K562 (cell line): Measurements from ENCODE around the gene ERI2. TPM values are rescaled to one million over a fixed set of nuclear protein-coding genes. Genes with fewer than 3 reads are reported as not detected.

Experiments used
- CBX2 ChIP-seq: fragments of 200-600 bp; sonication (generic); IDR thresholded peaks from one replicate; pipeline ENCODE4 v1.6.1; 2012; ENCODE audit warnings: mild to moderate bottlenecking, low read length, inconsistent platforms; ENCODE audit not compliant: insufficient read depth, poor library complexity, severe bottlenecking
- CCAR2 ChIP-seq: fragments of 200-400 bp; formaldehyde crosslinking; IDR thresholded peaks from 2 replicates; pipeline ENCODE4 v1.6.1; 2017; ENCODE audit warnings: mild to moderate bottlenecking, low read depth, low read length
- CHD2 ChIP-seq: IDR thresholded peaks from 2 replicates; pipeline ENCODE4 v1.6.1; 2011; ENCODE audit warnings: low read depth, low read length
- HIVEP1 ChIP-seq: fragments of 250-450 bp; sonication (Bioruptor Pico); IDR thresholded peaks from 2 replicates; pipeline ENCODE4 v1.4.0; 2020; ENCODE audit warnings: mild to moderate bottlenecking
- HMGN3 ChIP-seq: IDR thresholded peaks from 2 replicates; pipeline ENCODE4 v1.6.1; 2011; ENCODE audit warnings: borderline replicate concordance, low read depth, mild to moderate bottlenecking, mixed read lengths, low read length; ENCODE audit not compliant: insufficient read length; ENCODE audit errors: extremely low read depth
- MLX ChIP-seq, 2 experiments: fragments of 450-650 bp in 1 of 2; sonication (generic) in 1 of 2; formaldehyde crosslinking; conservative IDR thresholded peaks; 2 replicates each; pipeline versions ENCODE4 v1.4.0 to v1.8.1; 2020 to 2022; ENCODE audit warnings: mild to moderate bottlenecking in 1 of 2, missing genetic modification reagents in 1 of 2
- NUFIP1 ChIP-seq: fragments of 450-650 bp; IDR thresholded peaks from 2 replicates; pipeline ENCODE4 v1.6.1; 2018; ENCODE audit not compliant: partially characterized antibody
- SETDB1 ChIP-seq: IDR thresholded peaks from one replicate; pipeline ENCODE4 v1.6.1; 2012; ENCODE audit warnings: low read length, control low read depth, inconsistent platforms
- SMAD4 ChIP-seq: fragments of 250-450 bp; sonication (Bioruptor Pico); conservative IDR thresholded peaks from 2 replicates; pipeline ENCODE4 v1.8.0; 2021; ENCODE audit warnings: inconsistent platforms, mild to moderate bottlenecking, moderate library complexity
- SRSF3 ChIP-seq: fragments of 200-400 bp; formaldehyde crosslinking; IDR thresholded peaks from 2 replicates; pipeline ENCODE4 v1.6.1; 2016; ENCODE audit warnings: mild to moderate bottlenecking, low read length, moderate library complexity; ENCODE audit not compliant: insufficient read depth
- TAF9B ChIP-seq: fragments of 450-650 bp; IDR thresholded peaks from 2 replicates; pipeline ENCODE4 v1.6.1; 2018; ENCODE audit warnings: mild to moderate bottlenecking; ENCODE audit not compliant: partially characterized antibody
- TCFL5 ChIP-seq: fragments of 250-450 bp; sonication (Bioruptor Pico); conservative IDR thresholded peaks from 2 replicates; pipeline ENCODE4 v1.6.1; 2021; ENCODE audit warnings: mild to moderate bottlenecking, moderate library complexity, matching md5 sums
- ZKSCAN8 ChIP-seq: fragments of 200-800 bp; sonication (Bioruptor generic); IDR thresholded peaks from 2 replicates; pipeline ENCODE4 v1.6.1; 2016; ENCODE audit warnings: missing genetic modification characterization, missing compliant biosample characterization
- ZNF311 ChIP-seq: fragments of 250-450 bp; sonication (Bioruptor Pico); IDR thresholded peaks from 2 replicates; pipeline ENCODE4 v1.4.0; 2020; ENCODE audit warnings: mild to moderate bottlenecking, moderate library complexity
- ZNF561 ChIP-seq: fragments of 450-650 bp; formaldehyde crosslinking; conservative IDR thresholded peaks from 2 replicates; pipeline ENCODE4 v1.4.0; 2020; ENCODE audit warnings: mild to moderate bottlenecking, moderate library complexity
- polyA plus RNA-seq, 8 experiments: library from polyadenylated mRNA; depleted of rRNA in 4 of 8; stranded (reverse) in 5 of 8; unstranded in 3 of 8; fragments of >200 nt; fragmentation: Nextera tagmentation in 2 of 8; fragmentation: Illumina TruSeq in 1 of 8; extraction: Ambion mirVana in 2 of 8; extraction: Trizol in 1 of 8; gene quantifications; 2 replicates each; pipeline versions ENCODE4 v1.2.1 to v1.2.3, GENCODE V29; 2011 to 2014; ENCODE audit warnings: inconsistent platforms in 1 of 8, missing spikeins in 1 of 8
- total RNA-seq, 7 experiments: library from RNA; depleted of rRNA in 6 of 7; stranded (reverse); fragments of >200 nt in 6 of 7; fragmentation: Illumina TruSeq in 2 of 7; extraction: Trizol in 2 of 7; gene quantifications; 2 replicates each; pipeline versions ENCODE4 v1.2.1 to v1.2.3, GENCODE V29; 2011 to 2021; ENCODE audit warnings: low replicate concordance in 1 of 7
- TF ChIP-seq, protein P1 (sequence below): fragments of 450-650 bp; IDR thresholded peaks from 2 replicates; pipeline ENCODE4 v1.6.1; 2017; ENCODE audit warnings: antibody characterized with exemption, mild to moderate bottlenecking
- TF ChIP-seq, protein P2 (sequence below): fragments of 200-800 bp; sonication (Bioruptor generic); IDR thresholded peaks from 2 replicates; pipeline ENCODE4 v1.6.1; 2017; ENCODE audit warnings: missing genetic modification characterization, missing compliant biosample characterization
- TF ChIP-seq, protein P3 (sequence below): sonication (generic); formaldehyde crosslinking; IDR thresholded peaks from 2 replicates; pipeline ENCODE4 v1.4.0; 2020; ENCODE audit warnings: mild to moderate bottlenecking, missing genetic modification reagents
- TF ChIP-seq, protein P4 (sequence below): fragments of 200-800 bp; sonication (Bioruptor generic); IDR thresholded peaks from 2 replicates; pipeline ENCODE4 v1.6.1; 2017; ENCODE audit warnings: missing genetic modification characterization, missing compliant biosample characterization

Gene ERI2
- total and polyA plus RNA-seq, 9 of the 15 experiments (the other 6 are each of a cell fraction or from before 2014, with no cell fraction given) = 23.3 to 57.0 (median 48.1) TPM

DNA sequence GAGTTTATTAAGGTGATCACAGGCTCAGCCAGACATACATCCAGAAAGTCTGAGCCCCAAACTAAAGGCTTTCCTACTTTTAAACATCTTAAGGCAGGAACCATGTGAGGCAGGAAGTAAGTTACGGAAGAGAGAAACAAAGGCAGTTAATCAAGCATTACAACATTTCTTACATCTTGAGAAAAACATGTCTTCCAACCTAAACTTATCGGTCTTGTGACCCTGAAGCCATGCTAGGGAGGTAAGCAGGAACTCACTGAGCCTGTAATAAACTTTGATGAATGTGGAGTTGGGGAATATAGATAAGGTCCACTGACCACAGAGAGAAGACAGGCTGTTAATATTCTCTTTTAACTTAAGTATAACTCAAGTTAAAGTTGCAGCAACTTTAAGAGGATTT, 45.9 kb downstream of the ERI2 start (continued):
- TF ChIP-seq, protein P1, sequence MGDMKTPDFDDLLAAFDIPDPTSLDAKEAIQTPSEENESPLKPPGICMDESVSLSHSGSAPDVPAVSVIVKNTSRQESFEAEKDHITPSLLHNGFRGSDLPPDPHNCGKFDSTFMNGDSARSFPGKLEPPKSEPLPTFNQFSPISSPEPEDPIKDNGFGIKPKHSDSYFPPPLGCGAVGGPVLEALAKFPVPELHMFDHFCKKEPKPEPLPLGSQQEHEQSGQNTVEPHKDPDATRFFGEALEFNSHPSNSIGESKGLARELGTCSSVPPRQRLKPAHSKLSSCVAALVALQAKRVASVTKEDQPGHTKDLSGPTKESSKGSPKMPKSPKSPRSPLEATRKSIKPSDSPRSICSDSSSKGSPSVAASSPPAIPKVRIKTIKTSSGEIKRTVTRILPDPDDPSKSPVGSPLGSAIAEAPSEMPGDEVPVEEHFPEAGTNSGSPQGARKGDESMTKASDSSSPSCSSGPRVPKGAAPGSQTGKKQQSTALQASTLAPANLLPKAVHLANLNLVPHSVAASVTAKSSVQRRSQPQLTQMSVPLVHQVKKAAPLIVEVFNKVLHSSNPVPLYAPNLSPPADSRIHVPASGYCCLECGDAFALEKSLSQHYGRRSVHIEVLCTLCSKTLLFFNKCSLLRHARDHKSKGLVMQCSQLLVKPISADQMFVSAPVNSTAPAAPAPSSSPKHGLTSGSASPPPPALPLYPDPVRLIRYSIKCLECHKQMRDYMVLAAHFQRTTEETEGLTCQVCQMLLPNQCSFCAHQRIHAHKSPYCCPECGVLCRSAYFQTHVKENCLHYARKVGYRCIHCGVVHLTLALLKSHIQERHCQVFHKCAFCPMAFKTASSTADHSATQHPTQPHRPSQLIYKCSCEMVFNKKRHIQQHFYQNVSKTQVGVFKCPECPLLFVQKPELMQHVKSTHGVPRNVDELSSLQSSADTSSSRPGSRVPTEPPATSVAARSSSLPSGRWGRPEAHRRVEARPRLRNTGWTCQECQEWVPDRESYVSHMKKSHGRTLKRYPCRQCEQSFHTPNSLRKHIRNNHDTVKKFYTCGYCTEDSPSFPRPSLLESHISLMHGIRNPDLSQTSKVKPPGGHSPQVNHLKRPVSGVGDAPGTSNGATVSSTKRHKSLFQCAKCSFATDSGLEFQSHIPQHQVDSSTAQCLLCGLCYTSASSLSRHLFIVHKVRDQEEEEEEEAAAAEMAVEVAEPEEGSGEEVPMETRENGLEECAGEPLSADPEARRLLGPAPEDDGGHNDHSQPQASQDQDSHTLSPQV = peak; percentile 92
- TF ChIP-seq NUFIP1 (no peak), CBX2 (no peak), MLX (CRISPR knock-in tag; conservative IDR thresholded peaks at IDR 0.05) (no peak), SETDB1 (no peak), CCAR2 (no peak), ZNF311 (CRISPR knock-in tag) (no peak; the same call in 1 of the 2 replicates), SMAD4 (CRISPR knock-in tag) (peak; percentile 74), ZKSCAN8 (CRISPR knock-in tag) (no peak), HIVEP1 (no peak), ZNF561 (CRISPR knock-in tag) (no peak), SRSF3 (no peak), HMGN3 (no peak), CHD2 (no peak), TAF9B (no peak), TCFL5 (CRISPR knock-in tag) (peak; percentile 61; the same call in 1 of the 2 replicates)
- TF ChIP-seq, protein P2, sequence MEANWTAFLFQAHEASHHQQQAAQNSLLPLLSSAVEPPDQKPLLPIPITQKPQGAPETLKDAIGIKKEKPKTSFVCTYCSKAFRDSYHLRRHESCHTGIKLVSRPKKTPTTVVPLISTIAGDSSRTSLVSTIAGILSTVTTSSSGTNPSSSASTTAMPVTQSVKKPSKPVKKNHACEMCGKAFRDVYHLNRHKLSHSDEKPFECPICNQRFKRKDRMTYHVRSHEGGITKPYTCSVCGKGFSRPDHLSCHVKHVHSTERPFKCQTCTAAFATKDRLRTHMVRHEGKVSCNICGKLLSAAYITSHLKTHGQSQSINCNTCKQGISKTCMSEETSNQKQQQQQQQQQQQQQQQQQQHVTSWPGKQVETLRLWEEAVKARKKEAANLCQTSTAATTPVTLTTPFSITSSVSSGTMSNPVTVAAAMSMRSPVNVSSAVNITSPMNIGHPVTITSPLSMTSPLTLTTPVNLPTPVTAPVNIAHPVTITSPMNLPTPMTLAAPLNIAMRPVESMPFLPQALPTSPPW (CRISPR knock-in tag) = peak; percentile 20; the same call in 1 of the 2 replicates
- TF ChIP-seq, protein P3, sequence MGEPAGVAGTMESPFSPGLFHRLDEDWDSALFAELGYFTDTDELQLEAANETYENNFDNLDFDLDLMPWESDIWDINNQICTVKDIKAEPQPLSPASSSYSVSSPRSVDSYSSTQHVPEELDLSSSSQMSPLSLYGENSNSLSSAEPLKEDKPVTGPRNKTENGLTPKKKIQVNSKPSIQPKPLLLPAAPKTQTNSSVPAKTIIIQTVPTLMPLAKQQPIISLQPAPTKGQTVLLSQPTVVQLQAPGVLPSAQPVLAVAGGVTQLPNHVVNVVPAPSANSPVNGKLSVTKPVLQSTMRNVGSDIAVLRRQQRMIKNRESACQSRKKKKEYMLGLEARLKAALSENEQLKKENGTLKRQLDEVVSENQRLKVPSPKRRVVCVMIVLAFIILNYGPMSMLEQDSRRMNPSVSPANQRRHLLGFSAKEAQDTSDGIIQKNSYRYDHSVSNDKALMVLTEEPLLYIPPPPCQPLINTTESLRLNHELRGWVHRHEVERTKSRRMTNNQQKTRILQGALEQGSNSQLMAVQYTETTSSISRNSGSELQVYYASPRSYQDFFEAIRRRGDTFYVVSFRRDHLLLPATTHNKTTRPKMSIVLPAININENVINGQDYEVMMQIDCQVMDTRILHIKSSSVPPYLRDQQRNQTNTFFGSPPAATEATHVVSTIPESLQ (CRISPR knock-in tag) = no peak
- TF ChIP-seq, protein P4, sequence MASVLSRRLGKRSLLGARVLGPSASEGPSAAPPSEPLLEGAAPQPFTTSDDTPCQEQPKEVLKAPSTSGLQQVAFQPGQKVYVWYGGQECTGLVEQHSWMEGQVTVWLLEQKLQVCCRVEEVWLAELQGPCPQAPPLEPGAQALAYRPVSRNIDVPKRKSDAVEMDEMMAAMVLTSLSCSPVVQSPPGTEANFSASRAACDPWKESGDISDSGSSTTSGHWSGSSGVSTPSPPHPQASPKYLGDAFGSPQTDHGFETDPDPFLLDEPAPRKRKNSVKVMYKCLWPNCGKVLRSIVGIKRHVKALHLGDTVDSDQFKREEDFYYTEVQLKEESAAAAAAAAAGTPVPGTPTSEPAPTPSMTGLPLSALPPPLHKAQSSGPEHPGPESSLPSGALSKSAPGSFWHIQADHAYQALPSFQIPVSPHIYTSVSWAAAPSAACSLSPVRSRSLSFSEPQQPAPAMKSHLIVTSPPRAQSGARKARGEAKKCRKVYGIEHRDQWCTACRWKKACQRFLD = peak; percentile 90
